OCI-LY7 (cell line): Measurements from ENCODE around the gene WNT7B.

ENCODE experiments used
- EZH2phosphoT487 ChIP-seq: fragments of 200-600 bp; sonication (generic); IDR thresholded peaks from 2 replicates; pipeline ENCODE4 v1.6.1; 2018; ENCODE audit warnings: low read depth, borderline replicate concordance, mild to moderate bottlenecking, mixed run types, antibody characterized with exemption, low read length, moderate library complexity, mixed read lengths
- TF ChIP-seq, protein P1 (sequence below): fragments of 200-600 bp; sonication (generic); conservative IDR thresholded peaks from 2 replicates; pipeline ENCODE4 v1.5.1; 2014; ENCODE audit warnings: mild to moderate bottlenecking, antibody characterized with exemption, low read length, moderate library complexity, mixed read lengths

DNA sequence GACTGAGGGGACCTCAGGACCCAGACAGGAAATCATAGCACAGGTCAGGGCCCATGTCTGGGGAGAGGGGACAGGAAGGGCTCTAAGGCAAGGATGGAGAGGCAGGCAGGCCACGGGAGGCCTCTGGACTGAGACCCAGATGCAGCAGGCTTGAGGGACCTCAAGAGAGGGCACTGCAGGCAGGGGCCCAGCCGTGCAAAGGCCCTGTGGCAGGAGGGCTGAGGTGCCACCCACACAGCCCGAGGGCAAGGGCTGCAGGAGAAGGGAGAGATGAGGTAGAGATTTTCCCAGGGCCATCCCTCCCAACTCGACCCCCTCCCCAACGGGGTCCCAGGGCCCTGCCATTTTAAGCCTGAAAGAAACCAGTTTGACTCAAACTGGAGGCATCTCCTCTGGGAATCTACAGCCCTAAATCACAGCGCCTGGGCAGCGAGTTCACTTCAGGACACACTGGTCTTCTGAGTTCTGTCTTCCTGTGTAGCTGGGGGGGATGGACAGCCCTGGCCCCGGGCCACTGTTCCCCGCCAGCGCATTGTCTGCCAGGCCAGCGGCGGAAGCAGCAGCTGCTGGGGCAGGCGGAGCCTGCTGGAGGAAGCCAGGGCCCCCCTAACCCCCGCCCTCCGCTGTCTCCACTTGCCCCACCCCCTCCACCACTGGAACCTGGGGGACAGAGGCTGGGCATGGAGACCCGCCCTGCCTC is 20.3 kb upstream of the WNT7B start:
- TF ChIP-seq, protein P1, sequence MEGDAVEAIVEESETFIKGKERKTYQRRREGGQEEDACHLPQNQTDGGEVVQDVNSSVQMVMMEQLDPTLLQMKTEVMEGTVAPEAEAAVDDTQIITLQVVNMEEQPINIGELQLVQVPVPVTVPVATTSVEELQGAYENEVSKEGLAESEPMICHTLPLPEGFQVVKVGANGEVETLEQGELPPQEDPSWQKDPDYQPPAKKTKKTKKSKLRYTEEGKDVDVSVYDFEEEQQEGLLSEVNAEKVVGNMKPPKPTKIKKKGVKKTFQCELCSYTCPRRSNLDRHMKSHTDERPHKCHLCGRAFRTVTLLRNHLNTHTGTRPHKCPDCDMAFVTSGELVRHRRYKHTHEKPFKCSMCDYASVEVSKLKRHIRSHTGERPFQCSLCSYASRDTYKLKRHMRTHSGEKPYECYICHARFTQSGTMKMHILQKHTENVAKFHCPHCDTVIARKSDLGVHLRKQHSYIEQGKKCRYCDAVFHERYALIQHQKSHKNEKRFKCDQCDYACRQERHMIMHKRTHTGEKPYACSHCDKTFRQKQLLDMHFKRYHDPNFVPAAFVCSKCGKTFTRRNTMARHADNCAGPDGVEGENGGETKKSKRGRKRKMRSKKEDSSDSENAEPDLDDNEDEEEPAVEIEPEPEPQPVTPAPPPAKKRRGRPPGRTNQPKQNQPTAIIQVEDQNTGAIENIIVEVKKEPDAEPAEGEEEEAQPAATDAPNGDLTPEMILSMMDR, result no peak
- TF ChIP-seq EZH2phosphoT487, result no peak
